ENCODE data around the gene FAM171A1.
A peak's percentile ranks its signal among the peaks of the same experiment; 100 is the strongest.
"Not testable (repeated sequence)": the region's sequence is repeated elsewhere in the genome, so short reads cannot be mapped to it uniquely, and the experiment has no call there.

Gene FAM171A1

GRCh38 chr10:15236340-15236739 is 134.7 kb downstream of the FAM171A1 start:
- DNase-seq, result no peak

- DNase-seq, result no peak
Observed at GRCh38 chr10:15232279-15232678, 138.8 kb downstream of the FAM171A1 start.

GRCh38 chr10:15231426-15231825 is 139.7 kb downstream of the FAM171A1 start:
- no peak for DNase-seq

GRCh38 chr10:15230257-15230656 is 140.8 kb downstream of the FAM171A1 start:
- no peak for DNase-seq

- no peak for DNase-seq
Observed at GRCh38 chr10:15229268-15229667, 141.8 kb downstream of the FAM171A1 start.

- no peak for DNase-seq
Observed at GRCh38 chr10:15228426-15228825, 142.7 kb downstream of the FAM171A1 start.

GRCh38 chr10:15227611-15228372 is 143.3 kb downstream of the FAM171A1 start:
- no peak for DNase-seq

GRCh38 chr10:15225511-15225910 is 145.6 kb downstream of the FAM171A1 start:
- no peak for DNase-seq

- no peak for DNase-seq
Observed at GRCh38 chr10:15224948-15225347, 146.1 kb downstream of the FAM171A1 start.

- no peak for DNase-seq
Observed at GRCh38 chr10:15223174-15223573, 147.9 kb downstream of the FAM171A1 start.

- DNase-seq, result no peak
Observed at GRCh38 chr10:15222511-15222910, 148.6 kb downstream of the FAM171A1 start.

- DNase-seq, result no peak
Observed at GRCh38 chr10:15220445-15220844, 150.6 kb downstream of the FAM171A1 start.

GRCh38 chr10:15216700-15217099 is 154.4 kb downstream of the FAM171A1 start:
- no peak for DNase-seq

GRCh38 chr10:15214237-15214636 is 156.9 kb downstream of the FAM171A1 start:
- DNase-seq, result no peak

- no peak for DNase-seq
Observed at GRCh38 chr10:15213461-15213861, 157.6 kb downstream of the FAM171A1 start.

GRCh38 chr10:15211464-15211979 is 159.6 kb downstream of the FAM171A1 start:
- DNase-seq, result no peak

GRCh38 chr10:15210521-15210920 is 160.6 kb downstream of the FAM171A1 start:
- DNase-seq, result no peak

- DNase-seq, result peak; percentile 75
Observed at GRCh38 chr10:15209827-15210509, 161.1 kb downstream of the FAM171A1 start.

GRCh38 chr10:15208221-15208620 is 162.9 kb downstream of the FAM171A1 start:
- no peak for DNase-seq

GRCh38 chr10:15207410-15207809 is 163.7 kb downstream of the FAM171A1 start:
- not testable (repeated sequence) for DNase-seq

- no peak for DNase-seq
Observed at GRCh38 chr10:15202639-15203038, 168.4 kb downstream of the FAM171A1 start.

- not testable (repeated sequence) for DNase-seq
Observed at GRCh38 chr10:15202301-15202621, 168.8 kb downstream of the FAM171A1 start.

- DNase-seq, result no peak
Observed at GRCh38 chr10:15201589-15202300, 169.3 kb downstream of the FAM171A1 start.

- no peak for DNase-seq
Observed at GRCh38 chr10:15200626-15201025, 170.5 kb downstream of the FAM171A1 start.

Data from stimulated activated CD4-positive, alpha-beta T cell treated with anti-CD3 and anti-CD28 coated beads, Interleukin-12 subunit alpha, Interleukin-12 subunit beta, amount 100 ng/mL, for 4 hours (primary cell).